Eye (tissue), 1 donor: ENCODE results near the gene SHISA8.
A peak's percentile ranks its signal among the peaks of the same experiment; 100 is the strongest.
"Not testable (repeated sequence)": the region's sequence is repeated elsewhere in the genome, so short reads cannot be mapped to it uniquely, and the experiment has no call there.

ENCODE experiments used
- DNase-seq: peaks from one replicate; pipeline ENCODE4 v3.0.0-alpha.2; 2015

SHISA8 gene

DNA sequence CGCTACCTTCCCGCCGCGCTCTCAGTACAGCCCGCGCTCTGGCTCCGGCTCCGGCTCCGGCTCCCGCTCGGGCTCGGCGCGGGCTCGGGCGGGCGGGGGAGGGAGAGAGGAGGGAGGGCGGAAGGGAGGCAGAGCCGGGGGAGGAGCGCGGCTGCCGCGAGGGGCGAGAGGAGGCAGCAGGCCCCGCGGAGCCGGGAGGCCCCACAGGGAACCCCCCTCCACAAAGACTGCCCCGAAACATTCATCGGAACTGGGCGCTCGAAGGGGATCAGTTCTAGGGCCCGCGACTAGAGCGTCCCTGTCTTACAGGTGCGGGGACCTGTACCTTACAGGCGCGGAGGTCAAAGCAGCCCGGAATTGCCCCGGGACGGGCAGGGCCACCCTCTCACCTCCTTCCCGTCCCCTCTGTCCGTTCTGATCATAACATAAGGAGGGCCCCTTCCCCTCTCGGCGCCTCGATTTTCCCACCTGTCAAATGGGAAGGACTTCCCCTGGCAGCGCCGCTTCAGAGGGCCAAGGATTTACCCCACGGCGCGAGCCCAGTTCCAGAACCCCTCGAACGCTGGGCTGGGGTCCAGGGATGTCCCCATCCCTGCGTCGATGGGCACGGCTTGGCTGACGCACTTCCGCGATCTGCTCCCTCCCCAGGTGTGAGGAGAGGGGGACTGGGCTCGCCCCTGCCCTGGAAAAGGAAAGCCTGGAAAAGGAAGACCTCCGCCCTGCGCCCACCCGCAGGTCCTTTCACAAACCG is at the start of gene SHISA8:
TSS of gene SHISA8 (minus strand) at position 40 of the 751 bp plus-strand sequence. CDS start 407 bp downstream, outside the sequence.
- peak; percentile 78 for DNase-seq

GRCh38 chr22:41964112-41964491 is 49.2 kb upstream of the SHISA8 start:
- no peak for DNase-seq

DNA sequence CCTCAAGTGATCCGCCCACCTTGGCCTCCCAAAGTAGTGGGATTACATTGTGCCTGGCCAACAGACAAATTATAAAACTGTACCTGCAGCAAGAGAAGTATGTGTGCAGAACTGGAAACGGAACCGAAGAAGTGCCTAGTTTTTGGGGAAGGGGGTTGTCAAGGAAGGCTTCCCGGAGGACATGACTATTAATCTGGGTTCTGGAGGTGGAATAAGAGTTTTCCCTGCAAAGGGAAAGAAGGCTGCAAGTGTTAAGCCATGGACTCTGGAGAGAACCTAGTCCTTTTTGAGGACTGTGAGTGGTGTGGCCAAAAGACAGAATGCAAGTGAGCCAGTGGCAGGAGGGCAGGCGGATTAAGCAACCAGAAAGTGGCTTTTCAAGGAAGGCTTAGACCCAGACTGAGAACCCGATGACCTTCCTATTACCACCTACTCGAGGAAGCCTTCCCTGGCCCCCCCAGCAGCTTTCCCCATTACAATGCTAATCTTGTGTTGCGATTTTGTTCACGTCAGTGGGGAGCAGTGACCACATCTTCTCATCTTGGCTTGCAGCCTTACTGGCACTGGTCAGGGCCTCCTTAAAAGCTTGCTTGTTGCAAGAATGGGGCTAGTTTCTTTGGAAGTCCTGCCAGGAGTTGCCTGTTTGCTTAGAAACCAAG is 48.7 kb upstream of the SHISA8 start:
- no peak for DNase-seq

- DNase-seq = no peak
These were observed 43.2 kb upstream of the SHISA8 start for GRCh38 chr22:41957941-41958556.

DNA sequence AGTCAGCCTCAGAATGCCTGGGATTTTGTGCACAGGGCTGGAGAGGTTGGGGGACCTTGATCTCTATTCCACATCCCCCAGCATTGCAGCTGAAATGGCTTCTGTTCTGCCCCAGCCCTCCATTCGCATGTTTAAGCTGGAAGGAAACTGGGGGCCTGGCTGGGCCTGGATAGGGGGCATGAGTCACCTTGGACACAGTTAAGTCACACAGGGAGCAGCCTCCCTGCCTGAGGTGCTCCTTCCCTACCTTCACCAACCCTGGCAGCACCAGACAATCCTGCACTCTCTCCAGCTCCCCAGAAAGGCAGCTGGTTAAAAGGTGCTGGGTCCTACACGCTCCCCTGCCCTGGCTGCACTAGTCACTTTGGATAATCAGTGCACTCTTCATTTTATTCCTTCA is 37.8 kb upstream of the SHISA8 start:
- DNase-seq = no peak

GRCh38 chr22:41951898-41952474 is 37.1 kb upstream of the SHISA8 start, which contains the start of gene SMIM45:
TSS of gene SMIM45 (plus strand) at chr22:41952150.
- peak; percentile 95 for DNase-seq

DNA sequence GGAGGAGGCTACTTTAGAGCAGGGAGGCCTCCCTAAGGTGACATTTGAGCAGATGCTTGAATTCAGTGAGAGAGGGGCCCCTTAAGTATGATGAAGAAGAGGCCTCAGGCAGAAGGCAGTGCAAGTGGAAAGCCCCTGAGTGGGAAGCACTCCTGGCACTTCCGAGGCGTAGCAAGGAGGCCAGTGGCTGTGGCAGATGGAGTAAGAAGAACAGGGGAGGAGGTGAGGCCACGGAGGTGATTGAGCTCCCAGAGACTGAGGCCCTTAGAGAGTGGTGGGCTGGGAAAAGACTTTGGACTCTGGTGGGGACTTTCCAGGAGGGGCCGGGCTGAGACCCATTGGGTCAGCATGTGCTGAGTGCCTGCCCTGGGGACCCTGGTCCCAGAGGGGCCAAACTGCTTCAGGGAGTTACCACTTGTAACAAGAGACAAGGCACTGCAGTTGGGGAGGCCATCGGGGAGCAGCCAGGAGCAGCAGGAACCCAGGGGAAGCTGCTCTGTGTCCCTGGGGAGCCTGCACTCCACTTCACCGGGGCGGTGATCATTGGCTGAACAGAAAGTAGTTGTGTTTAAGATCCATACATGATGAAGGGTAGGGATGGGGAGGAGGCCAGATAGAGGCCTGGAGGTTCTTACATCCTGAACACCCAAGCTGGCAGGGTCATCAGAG is 34.6 kb upstream of the SHISA8 start:
- DNase-seq = no peak

DNA sequence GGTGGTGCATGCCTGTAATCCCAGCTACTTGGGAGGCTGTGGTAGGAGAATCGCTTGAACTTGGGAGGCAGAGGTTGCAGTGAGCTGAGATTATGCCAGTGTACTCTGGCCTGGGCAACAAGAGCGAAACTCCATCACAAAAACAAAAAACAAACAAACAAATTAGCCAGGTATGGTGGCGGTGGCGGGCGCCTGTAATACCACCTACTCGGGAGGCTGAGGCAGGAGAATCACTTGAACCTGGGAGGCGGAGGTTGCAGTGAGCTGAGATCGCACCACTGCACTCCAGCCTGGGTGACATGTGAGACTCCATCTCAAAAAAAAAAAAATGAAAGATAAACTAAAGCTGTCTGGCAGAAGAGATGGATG is 34.0 kb upstream of the SHISA8 start:
- not testable (repeated sequence) for DNase-seq

DNA sequence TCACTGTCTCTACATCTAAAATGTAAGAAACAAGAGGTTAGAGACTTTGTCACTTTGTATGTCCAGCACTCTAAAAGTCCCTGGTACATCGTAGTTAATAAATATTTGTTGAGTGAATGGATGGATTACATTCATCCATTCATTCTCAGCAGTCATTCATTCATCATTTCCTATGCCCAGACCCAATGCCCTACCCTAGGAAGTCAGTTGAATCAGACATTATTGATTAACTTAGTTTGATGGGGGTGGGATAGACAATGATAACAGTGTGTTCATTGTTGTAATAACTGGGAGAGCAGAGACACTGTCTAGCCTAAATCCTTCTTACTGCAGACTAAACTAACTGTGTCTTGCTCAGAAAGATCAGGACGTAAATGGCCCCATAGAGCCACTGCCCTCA is 33.3 kb upstream of the SHISA8 start:
- no peak for DNase-seq

DNA sequence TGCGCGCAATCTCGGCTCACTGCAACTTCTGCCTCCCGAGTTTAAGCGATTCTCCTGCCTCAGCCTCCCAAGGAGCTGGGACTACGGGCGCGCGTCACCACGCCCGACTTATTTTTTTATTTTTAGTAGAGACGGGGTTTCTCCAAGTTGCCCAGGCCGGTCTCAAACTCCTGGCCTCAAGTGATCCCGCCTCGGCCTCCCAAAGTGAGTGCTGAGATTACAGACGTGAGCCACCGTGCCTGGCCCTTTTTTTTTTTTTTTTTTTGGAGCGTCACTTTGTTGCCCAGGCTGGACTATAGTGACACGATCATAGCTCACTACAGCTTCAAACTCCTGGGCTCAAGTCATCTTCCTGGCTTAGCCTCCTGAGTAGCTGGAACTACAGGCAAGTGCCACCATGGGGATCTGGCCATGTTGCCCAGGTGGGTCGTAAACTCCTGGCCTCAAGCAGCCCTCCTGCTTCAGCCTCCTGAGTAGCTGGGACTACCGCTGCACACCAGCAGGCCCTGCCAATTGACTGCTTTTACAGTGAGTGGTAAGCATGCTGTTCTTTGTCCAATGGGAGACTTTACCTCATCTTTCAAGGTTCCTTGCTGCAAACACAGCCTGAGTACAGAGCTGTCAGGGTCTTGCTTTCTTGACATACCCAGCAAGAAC is 32.7 kb upstream of the SHISA8 start:
- no peak for DNase-seq

DNA sequence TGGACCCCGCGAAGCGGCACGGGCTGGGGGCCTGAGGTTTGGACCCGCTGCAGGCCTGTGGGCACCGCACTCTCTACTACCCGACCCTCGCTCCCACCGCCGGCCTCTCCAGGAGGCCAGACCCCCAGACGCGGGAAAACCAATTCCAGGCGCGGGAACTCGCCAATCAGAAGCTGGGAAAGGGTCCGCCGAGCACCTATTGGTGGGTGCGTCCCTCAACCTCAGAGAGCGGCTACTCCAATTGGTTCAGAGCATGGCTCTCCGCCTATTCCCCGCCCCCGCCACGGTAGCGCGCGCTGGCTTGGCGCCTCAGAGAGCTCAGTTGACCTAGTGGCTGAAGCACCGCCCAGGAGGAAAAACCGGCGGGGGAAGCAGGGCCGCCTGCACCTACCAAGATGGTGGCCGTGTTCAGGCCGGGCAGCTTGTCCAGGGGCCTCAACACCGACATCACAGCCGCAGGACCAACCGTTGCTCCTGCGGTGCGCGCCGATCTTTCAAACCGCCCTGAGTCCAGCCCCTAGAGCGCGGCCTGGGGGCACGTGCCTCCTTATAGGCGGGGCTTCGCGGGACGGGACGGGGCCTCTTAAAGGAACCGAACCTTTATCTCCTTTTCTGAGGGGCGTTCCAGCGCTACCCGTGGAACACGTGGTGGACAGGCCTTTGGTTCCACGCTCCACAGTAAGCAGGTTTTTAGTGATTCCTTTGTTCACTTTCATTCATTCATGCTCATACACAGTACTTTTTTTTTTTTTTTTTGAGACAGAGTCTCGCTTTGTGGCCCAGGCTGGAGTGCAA is 32.0 kb upstream of the SHISA8 start, which contains the start of gene CENPM:
TSS of gene CENPM (minus strand) at position 524 of the 795 bp plus-strand sequence. CDS start at position 448, 76 bp downstream.
- peak; percentile 98 for DNase-seq

GRCh38 chr22:41943661-41944209 is 28.9 kb upstream of the SHISA8 start:
- DNase-seq = no peak

DNA sequence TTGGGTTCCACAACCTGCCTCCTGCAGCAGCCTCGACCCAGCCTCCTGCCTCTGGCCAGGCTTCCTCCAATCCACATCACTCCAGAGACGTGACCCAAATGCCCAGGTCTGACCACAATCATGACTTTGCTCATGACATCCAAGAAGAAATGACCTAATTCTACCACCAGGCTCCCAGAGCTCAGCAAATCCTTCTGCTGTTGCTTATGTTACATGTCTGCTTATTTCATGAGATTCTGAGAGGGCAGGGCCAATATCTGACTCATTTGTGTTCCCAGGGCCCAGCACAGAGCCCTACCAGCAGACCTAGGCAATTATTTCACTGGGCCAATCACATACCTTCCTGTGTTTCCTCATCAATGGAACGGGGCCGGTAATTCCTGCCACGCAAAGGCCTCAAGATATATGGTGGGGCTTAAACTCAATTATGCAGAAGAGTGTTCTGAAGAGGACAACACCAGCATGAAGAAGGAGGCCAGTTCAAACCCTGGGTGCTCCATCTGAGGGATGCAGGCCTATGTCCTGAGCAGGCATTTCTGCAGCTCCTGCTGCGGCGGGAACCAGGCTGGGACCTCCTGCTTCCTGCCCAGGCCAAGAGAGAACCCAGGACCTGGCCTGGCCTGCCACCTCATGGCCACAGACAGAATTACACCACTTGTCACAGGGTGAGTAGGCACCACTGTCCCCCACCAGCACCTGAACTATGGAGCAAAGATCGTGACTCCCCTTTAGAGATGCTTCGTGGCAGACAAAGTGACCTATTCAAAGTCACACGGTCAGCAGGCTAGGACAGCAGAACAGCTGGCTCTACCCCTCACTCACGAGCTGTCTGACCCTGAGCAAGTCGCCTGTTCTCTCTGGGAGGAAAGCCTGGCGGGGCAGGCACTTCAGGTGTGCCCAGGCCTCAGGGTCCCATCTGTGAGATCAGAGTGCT is 26.2 kb upstream of the SHISA8 start:
- DNase-seq = peak; percentile 91

- DNase-seq = no peak
These were observed 25.3 kb upstream of the SHISA8 start for GRCh38 chr22:41939981-41940831.

- no peak for DNase-seq
These were observed 22.0 kb upstream of the SHISA8 start for GRCh38 chr22:41936894-41937169.

DNA sequence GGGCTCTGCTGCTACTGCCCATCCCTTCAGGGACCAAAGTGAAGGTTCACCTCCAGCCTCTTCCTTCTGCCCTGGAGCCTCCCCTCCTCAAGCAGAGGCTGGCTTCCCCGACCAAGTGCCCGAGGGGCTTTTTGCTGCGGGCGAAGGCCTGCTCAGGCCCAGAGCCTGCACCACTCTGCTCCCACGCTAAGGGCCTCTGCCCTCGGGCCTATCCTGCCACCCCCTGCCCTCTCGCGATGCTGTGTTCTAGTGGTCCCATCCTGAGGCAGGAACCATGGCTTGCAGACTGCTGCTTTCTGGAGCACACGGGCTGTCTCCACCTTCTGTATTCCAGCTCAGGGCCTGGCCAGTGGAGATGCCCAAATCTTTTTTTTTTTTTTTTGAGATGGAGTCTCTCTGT is 20.6 kb upstream of the SHISA8 start:
- DNase-seq = no peak

DNA sequence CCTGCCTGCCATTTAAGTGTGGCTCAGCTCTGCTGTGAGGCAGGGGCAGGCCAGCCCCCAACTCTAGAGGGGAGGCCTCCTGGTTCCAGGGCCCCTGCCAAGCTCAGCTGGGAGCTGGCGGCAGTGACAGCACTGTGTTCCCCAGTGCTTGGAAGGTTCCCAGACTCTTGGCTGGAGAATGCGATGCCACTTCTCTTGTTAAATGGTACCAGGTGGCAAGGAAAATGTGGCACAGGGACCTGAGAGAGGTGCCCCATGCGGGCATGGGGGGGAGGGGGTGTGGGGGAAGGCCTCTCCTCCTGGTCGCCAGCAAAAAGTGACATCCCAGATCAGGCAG is 20.1 kb upstream of the SHISA8 start:
- no peak for DNase-seq

DNA sequence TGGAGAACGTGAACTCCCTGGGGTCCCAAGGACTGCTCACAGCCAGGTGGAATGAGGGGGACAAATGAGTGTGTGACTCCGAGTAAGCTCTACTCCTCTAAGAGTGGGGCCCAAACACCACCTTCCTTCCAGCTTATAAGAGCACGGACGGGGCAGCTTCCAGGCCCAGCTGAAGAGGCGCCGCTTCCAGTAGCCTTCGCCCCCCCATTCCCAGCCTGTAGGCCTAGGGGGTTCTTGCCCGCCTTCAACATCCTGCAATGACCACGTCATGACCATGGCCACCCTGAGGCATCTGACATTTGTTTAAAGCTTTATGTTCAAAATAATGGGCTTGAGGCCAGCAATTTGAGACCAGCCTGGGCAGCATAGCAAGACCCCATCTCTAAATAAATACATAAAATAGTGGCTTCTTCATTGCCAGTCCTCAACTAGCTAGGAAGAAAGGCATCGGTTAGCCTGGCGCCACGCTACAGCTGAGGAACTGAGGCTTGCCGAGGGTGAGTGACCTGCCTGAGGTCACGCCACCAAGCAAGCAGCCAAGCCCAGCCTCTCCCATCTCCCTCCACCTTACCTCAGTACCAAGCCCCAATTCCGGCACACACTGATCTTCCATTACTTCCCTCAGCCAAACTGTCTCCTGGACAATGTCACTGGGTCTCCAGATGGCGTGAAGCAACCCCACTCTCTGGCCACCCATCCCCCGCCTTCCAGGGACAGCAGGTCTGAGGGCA is 19.6 kb upstream of the SHISA8 start:
- no peak for DNase-seq
